ENCODE measurements around the gene TLCD5. TPM values are rescaled to one million over a fixed set of nuclear protein-coding genes. Genes with fewer than 3 reads are reported as not detected.

The TLCD5 gene
- total RNA-seq, 6 experiments from 2014 or later, result 7.8 to 10.2 (median 8.6) TPM

DNA sequence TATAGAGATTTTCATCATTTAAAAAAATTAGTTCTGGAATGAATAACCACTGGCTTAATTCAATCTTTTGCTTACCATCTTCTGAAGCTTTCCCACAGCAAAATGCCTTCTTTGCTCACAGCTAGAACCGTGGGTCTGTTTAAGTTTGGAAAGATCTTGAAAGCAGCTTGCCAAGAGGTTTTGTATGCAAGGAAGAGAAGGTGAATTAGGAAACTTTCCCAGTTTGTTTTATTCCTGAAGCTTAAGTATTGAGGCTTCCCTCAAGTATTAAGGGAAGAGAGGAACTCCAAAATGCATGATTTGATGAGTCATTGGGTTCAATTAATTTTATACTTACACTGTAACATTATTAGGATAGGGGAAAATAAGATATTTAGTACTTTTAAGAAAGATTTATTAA, 9.2 kb downstream of the TLCD5 start:
- H3K27ac Mint-ChIP-seq, result no peak overlapping the region
- no peak overlapping the region; the same call in 1 of the 2 replicates for H3K4me3 Mint-ChIP-seq
- DNase-seq, result no peak
- H3K9me3 Mint-ChIP-seq, result no peaks in the 10 kb centered on the region
- TF ChIP-seq, protein P1, sequence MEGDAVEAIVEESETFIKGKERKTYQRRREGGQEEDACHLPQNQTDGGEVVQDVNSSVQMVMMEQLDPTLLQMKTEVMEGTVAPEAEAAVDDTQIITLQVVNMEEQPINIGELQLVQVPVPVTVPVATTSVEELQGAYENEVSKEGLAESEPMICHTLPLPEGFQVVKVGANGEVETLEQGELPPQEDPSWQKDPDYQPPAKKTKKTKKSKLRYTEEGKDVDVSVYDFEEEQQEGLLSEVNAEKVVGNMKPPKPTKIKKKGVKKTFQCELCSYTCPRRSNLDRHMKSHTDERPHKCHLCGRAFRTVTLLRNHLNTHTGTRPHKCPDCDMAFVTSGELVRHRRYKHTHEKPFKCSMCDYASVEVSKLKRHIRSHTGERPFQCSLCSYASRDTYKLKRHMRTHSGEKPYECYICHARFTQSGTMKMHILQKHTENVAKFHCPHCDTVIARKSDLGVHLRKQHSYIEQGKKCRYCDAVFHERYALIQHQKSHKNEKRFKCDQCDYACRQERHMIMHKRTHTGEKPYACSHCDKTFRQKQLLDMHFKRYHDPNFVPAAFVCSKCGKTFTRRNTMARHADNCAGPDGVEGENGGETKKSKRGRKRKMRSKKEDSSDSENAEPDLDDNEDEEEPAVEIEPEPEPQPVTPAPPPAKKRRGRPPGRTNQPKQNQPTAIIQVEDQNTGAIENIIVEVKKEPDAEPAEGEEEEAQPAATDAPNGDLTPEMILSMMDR (IDR thresholded peaks at IDR 0.05), result no peak
- peaks cover 5% of the 10 kb centered on the region; the same call in 1 of the 2 replicates for H3K27me3 Mint-ChIP-seq (ENCODE audit: insufficient read depth)
- peaks cover 29% of the 10 kb centered on the region for H3K36me3 Mint-ChIP-seq (ENCODE audit: low read depth)
- peaks cover 65% of the 10 kb centered on the region for H3K4me1 Mint-ChIP-seq (ENCODE audit: low read depth)

- H3K4me3 Mint-ChIP-seq, result peak overlapping the region; percentile 81
- peaks cover 4% of the 10 kb centered on the region; the same call in 1 of the 2 replicates for H3K27me3 Mint-ChIP-seq (ENCODE audit: insufficient read depth)
- H3K4me1 Mint-ChIP-seq (ENCODE audit: low read depth), result peaks cover 65% of the 10 kb centered on the region
- H3K9me3 Mint-ChIP-seq, result no peaks in the 10 kb centered on the region
- TF ChIP-seq, protein P1 (IDR thresholded peaks at IDR 0.05), result peak; percentile 82
- DNase-seq, result peak; percentile 85
- peak overlapping the region; percentile 81 for H3K27ac Mint-ChIP-seq
- peaks cover 25% of the 10 kb centered on the region for H3K36me3 Mint-ChIP-seq (ENCODE audit: low read depth)
Observed at GRCh38 chr11:120334894-120335462, 9.9 kb downstream of the TLCD5 start.

DNA sequence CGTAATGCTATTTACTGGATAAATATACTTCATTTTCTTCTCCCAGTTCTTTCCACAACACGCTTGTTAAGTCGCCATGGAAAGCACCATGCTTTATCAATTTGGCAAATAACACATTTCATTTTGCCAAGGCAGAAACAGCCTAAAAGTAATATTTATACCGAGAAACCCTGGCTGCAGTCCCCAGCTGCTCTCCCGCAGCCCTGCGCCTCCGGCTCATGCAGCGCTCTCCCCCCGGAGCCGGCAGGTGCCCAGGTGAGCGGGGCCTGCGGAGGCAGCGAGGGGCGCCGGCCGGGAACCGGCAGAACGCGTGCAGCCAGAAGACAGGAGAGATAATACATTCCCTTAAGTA, 10.4 kb downstream of the TLCD5 start:
- H3K27me3 Mint-ChIP-seq (ENCODE audit: insufficient read depth), result peaks cover 4% of the 10 kb centered on the region; the same call in 1 of the 2 replicates

DNA sequence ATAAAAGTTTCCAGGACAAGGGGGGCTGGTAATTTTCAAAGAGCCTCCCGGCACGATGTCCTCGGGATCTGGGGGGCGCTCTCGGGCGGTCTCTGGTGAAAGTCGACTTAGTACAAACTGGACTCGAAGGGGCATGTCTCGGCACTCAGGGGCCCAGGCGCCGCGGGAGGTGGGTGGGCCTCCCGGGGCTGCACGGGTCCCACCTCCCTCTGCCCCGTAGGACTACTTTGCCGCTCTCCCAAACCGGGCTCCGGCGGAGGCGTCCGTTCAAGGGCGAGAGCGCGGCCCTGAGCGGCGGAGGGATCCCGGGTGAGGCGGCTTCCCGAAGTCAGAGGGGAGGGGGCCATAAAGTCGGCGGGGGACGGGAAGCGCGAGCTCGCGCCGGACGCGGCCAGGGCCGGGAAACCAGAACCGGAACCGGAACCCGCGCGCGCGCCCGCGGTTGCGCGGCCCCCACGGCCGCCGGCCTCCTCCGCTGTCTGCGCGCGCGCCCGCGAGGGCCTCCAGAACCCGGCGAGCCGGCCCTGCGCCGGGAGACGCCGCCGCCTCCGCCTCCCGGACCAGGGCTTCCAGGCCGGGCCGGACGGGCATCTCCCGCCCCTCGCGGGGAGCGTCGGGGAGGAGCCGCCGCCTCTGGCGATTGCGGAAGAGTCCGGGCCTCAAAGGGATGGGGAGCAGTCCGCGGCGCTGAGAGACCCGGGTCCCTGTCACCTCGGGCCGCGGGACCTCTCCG, 11.0 kb downstream of the TLCD5 start, which contains the start of gene ARHGEF12:
Gene ARHGEF12, plus strand, starts transcription at position 506 of the 733 bp plus-strand sequence. CDS start 831 bp downstream, outside the sequence.
- DNase-seq, result peak; percentile 93
- Mint-ChIP-seq H3K4me1 (ENCODE audit: low read depth) (peaks cover 65% of the 10 kb centered on the region), H3K9me3 (no peaks in the 10 kb centered on the region), H3K36me3 (ENCODE audit: low read depth) (peaks cover 14% of the 10 kb centered on the region), H3K27me3 (ENCODE audit: insufficient read depth) (peaks cover 4% of the 10 kb centered on the region; the same call in 1 of the 2 replicates), H3K4me3 (peak within 1 kb of the TSS; percentile 99), H3K27ac (peak within 1 kb of the TSS; percentile 95)
- TF ChIP-seq, protein P1 (IDR thresholded peaks at IDR 0.05), result peak; percentile 71

More for the DNA sequence above, 10.4 kb downstream of the TLCD5 start:
- H3K27ac Mint-ChIP-seq, result peak overlapping the region; percentile 81
- TF ChIP-seq, protein P1 (IDR thresholded peaks at IDR 0.05), result no peak
- DNase-seq, result peak; percentile 14
- peaks cover 19% of the 10 kb centered on the region for H3K36me3 Mint-ChIP-seq (ENCODE audit: low read depth)
- H3K4me3 Mint-ChIP-seq, result peak overlapping the region; percentile 81
- no peaks in the 10 kb centered on the region for H3K9me3 Mint-ChIP-seq
- H3K4me1 Mint-ChIP-seq (ENCODE audit: low read depth), result peaks cover 65% of the 10 kb centered on the region

DNA sequence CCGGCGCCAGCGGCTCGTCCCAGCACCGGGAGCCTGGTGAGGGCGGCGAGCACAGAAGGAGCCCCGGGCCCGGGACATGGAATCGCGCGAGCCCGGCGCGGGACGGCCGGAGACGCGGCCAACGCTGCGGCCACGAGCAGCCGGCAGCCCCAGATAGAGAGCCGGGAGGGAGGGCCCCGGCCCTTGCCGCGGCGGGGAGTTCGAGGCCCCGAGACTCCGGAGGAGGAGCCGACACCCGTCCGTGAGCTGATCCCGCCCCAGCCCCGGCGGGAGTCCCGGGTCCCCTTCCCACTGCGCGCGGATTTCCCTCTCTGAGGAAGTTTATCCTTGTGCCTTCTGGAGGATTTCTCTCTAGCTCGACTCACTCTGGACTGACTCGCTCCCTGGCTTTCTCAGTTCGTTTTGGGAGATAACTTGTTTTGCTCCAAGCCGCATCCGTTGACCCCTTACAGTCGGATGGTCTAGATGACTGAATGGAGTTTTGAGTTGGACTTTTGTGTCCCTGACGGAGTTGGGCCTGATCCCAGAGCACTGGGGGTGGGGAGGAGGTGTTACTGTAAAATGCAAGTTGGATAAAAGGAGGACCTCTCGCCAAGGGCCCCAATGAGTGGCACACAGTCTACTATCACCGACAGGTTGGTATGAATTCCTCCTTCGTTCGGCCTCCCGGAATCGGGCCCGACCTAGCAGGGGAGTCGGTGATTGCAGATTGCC, 11.7 kb downstream of the TLCD5 start:
- peak; percentile 16 for DNase-seq
- Mint-ChIP-seq H3K27ac (peak overlapping the region; percentile 95), H3K27me3 (ENCODE audit: insufficient read depth) (peaks cover 4% of the 10 kb centered on the region; the same call in 1 of the 2 replicates), H3K36me3 (ENCODE audit: low read depth) (peaks cover 14% of the 10 kb centered on the region), H3K4me3 (peak overlapping the region; percentile 99), H3K4me1 (ENCODE audit: low read depth) (peaks cover 63% of the 10 kb centered on the region), H3K9me3 (no peaks in the 10 kb centered on the region)
- TF ChIP-seq, protein P1 (IDR thresholded peaks at IDR 0.05), result no peak

All from HFFc6 (cell line).